Upper lobe of right lung (tissue), 1 donor: Measurements from ENCODE around the gene TMLHE. TPM values are rescaled to one million over a fixed set of nuclear protein-coding genes. Genes with fewer than 3 reads are reported as not detected.
"Not testable (repeated sequence)": the region's sequence is repeated elsewhere in the genome, so short reads cannot be mapped to it uniquely, and the experiment has no call there.

Source experiments
- ATAC-seq: fragments of 200-7000 bp; cut with Tn5 transposase; one replicate; pipeline ENCODE4 v1.9.1; 2020; ENCODE audit warnings: mild to moderate bottlenecking, moderate library complexity
- DNase-seq: peaks from one replicate; pipeline ENCODE4 v3.0.0-alpha.2; 2020
- H3K27ac ChIP-seq: fragments of 200-600 bp; one replicate; pipeline ENCODE4 v1.8.0; 2022
- H3K27me3 ChIP-seq: fragments of 200-600 bp; one replicate; pipeline ENCODE4 v1.8.0; 2022; ENCODE audit warnings: mild to moderate bottlenecking
- H3K36me3 ChIP-seq: fragments of 200-600 bp; one replicate; pipeline ENCODE4 v1.8.0; 2022
- H3K4me1 ChIP-seq: fragments of 200-600 bp; one replicate; pipeline ENCODE4 v1.8.0; 2022
- H3K4me3 ChIP-seq: fragments of 200-600 bp; one replicate; pipeline ENCODE4 v1.8.0; 2022; ENCODE audit warnings: mild to moderate bottlenecking
- H3K9me3 ChIP-seq: fragments of 200-600 bp; one replicate; pipeline ENCODE4 v1.8.0; 2022
- intact Hi-C: fragments of 100-400 bp; cut with DNase I; formaldehyde crosslinking; loops from one replicate; pipeline ENCODE4 v1.11.0; 2022
- total RNA-seq: library from RNA; stranded (reverse); fragmentation: NEBNext Ultra II Directional; extraction: Animal tissue kit (Norgen Biotek cat#: 25700); gene quantifications from one replicate; pipeline ENCODE4 v1.2.1, GENCODE V29; 2021
- TF ChIP-seq, protein P1 (sequence below): fragments of 200-600 bp; IDR thresholded peaks from one replicate; pipeline ENCODE4 v1.8.0; 2022; ENCODE audit warnings: antibody characterized with exemption
- donor health status: DM: no; HTN: yes; CAD: no; lungs with severe emphysema.

TMLHE gene
- total RNA-seq, 1 donor from 2014 or later, result 14.2 TPM

DNA sequence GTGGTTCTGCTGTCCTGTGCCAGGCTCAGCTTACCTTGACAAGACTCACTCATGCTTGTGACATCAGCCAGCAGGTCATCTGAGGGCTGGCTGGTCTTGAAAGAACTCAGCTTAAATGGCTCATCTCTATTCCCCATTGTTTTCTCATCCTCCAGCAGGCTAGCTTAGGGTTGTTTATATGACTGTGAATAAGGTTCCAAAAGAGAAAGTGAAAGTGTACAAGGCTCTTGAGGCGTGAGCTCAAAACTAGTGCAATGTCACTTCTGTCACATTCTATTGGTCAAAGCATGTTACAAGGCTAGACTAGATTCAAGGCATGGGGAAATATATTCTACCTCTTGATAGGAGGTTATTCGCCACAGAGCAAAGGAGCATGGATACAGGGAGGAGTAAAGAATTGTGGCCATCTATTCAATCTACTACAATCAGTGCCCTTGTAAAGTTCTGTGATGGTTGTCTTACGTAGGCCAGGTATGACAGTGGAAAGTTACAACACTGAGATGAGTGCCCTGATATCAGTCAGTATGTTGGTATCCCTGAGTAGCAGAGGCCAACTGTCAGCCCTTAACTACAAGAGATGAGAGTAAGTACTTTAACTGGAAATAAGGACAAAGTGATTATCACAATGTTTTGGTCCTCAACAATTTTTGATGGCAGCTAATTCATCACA is 19.8 kb upstream of the TMLHE start:
- ATAC-seq (peak; percentile 53), DNase-seq (no peak)
- intact Hi-C loops, result no loop called here
- H3K27ac ChIP-seq, result no peak overlapping the region
- H3K4me1 ChIP-seq, result no peaks in the 10 kb centered on the region
- TF ChIP-seq, protein P1, sequence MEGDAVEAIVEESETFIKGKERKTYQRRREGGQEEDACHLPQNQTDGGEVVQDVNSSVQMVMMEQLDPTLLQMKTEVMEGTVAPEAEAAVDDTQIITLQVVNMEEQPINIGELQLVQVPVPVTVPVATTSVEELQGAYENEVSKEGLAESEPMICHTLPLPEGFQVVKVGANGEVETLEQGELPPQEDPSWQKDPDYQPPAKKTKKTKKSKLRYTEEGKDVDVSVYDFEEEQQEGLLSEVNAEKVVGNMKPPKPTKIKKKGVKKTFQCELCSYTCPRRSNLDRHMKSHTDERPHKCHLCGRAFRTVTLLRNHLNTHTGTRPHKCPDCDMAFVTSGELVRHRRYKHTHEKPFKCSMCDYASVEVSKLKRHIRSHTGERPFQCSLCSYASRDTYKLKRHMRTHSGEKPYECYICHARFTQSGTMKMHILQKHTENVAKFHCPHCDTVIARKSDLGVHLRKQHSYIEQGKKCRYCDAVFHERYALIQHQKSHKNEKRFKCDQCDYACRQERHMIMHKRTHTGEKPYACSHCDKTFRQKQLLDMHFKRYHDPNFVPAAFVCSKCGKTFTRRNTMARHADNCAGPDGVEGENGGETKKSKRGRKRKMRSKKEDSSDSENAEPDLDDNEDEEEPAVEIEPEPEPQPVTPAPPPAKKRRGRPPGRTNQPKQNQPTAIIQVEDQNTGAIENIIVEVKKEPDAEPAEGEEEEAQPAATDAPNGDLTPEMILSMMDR, result no peak
- no peak overlapping the region for H3K4me3 ChIP-seq
- H3K9me3 ChIP-seq, result no peaks in the 10 kb centered on the region
- H3K36me3 ChIP-seq, result no peaks in the 10 kb centered on the region
- no peaks in the 10 kb centered on the region for H3K27me3 ChIP-seq

DNA sequence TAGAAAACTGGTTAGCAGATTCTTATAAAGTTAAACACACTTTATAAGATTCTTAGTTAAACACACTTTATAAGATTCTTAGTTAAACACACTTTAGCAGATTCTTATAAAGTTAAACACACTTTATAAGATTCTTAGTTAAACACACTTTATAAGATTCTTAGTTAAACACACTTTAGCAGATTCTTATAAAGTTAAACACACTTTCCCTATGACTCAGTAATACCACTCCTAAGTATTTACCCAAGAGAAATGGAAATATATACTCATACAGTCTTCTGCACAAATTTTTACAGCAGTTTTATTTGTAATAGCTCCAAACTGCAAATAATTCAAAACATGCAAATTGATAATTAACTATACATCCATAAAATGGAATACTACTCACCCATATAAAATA is 7.4 kb upstream of the TMLHE start:
- DNase-seq, H3K27ac ChIP-seq, H3K4me1 ChIP-seq, H3K4me3 ChIP-seq, intact Hi-C loops, H3K36me3 ChIP-seq, ATAC-seq, H3K9me3 ChIP-seq, H3K27me3 ChIP-seq: not testable (repeated sequence)

DNA sequence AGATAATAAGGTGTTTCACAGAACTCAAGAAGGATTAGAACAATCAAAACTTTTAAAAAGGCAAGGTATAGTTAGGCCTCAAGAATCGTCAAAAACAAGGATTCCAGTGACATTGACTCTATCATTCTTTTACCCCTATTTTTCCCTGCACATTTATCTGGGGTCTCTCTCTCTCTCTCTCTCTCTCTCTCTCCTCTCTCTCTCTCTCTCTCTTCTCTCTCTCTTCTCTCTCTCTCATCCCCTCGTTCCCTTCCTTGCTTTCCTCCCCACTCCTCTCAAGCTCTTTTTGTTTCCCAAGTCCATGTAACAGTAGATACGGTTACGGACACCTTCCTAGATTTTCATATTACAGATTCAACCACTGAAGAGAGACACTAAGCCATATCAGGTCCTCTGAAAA is 3.2 kb upstream of the TMLHE start:
- Histone ChIP-seq H3K9me3 (no peaks in the 10 kb centered on the region), H3K4me3 (no peak overlapping the region), H3K27me3 (no peaks in the 10 kb centered on the region), H3K27ac (no peak overlapping the region), H3K36me3 (no peaks in the 10 kb centered on the region), H3K4me1 (no peaks in the 10 kb centered on the region)
- ATAC-seq, result no peak
- no peak for DNase-seq
- intact Hi-C loops, result no loop called here
- TF ChIP-seq, protein P1, result no peak

DNA sequence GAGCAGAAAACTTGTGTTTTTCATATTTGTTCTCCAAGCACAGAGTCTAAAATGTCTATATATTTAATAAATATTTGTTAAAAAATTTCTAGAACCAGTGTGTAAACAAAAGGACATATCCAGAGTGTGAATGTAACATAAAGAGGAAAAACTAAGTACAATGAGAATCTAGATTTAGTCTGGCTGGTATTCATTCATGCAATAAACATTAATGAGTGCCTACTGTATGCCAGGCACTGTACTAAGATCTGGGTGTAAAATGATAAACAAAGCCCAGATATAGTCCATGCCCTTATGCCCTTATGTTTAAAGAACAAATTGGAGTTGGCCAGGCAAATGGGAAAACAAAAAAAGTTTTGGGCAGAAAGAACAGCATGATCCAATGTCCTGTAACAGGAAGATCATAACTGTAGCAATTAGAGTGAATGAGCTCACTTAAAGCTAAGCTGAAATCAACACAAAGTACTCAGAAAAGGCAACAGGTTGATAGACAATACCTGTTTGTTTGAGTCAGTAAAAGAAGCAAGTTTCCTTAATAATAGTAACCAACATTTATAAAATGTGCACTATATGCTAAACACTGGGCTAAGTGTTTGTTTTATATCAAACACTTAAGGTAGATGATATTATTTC is 1.3 kb upstream of the TMLHE start:
- DNase-seq (no peak), ATAC-seq (no peak)
- intact Hi-C loops, result no loop called here
- Histone ChIP-seq H3K36me3 (no peaks in the 10 kb centered on the region), H3K27me3 (no peaks in the 10 kb centered on the region), H3K9me3 (no peaks in the 10 kb centered on the region), H3K4me1 (no peaks in the 10 kb centered on the region), H3K27ac (no peak overlapping the region), H3K4me3 (no peak overlapping the region)
- TF ChIP-seq, protein P1, result no peak

DNA sequence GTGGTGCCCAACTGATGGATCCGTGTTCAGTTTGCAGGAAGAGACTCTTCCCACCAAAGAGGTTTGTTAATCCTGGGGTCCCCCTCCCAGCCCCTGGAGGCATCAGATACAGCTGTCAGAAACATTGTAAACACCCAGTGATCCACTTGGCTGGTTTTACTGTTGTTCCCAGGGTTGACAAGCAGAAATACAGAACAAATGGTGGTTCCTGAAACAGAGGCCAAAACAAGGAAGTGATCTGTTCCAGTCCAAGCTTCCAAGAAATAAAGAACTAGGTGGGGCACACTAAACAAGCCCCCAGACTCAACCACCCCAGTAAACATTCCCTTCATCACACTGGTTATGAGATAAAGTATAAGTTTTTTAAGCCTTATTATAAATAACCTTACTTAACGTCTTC is 1.4 kb downstream of the TMLHE start:
- H3K4me3 ChIP-seq, result peak overlapping the region; percentile 62
- ATAC-seq (peak; percentile 58), DNase-seq (no peak)
- H3K4me1 ChIP-seq, result no peaks in the 10 kb centered on the region
- H3K27me3 ChIP-seq, result no peaks in the 10 kb centered on the region
- H3K9me3 ChIP-seq, result no peaks in the 10 kb centered on the region
- intact Hi-C loops, result no loop called here
- H3K27ac ChIP-seq, result peak overlapping the region; percentile 90
- TF ChIP-seq, protein P1, result no peak
- H3K36me3 ChIP-seq, result no peaks in the 10 kb centered on the region

DNA sequence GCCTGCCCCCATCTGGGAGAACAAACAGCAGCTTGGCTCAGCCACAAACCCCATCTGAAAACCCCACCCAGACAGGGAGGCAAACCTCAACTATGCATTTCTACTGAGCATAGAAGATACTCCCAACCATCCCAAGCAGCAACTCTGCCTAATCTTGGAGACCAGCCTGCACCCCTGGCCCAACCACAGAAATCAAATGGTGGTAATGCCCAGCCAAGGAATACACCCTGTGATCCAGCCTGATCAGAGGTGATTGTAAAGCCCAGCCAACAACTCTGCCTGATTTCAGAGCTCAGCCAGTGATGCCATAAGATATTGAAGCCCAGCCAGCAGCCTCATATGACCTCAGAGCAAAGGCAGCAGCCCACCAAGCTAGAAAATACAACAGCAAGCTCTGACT is 19.8 kb downstream of the TMLHE start:
- Histone ChIP-seq H3K9me3 (peaks cover 5% of the 10 kb centered on the region), H3K27me3 (no peaks in the 10 kb centered on the region), H3K36me3 (no peaks in the 10 kb centered on the region), H3K27ac (no peak overlapping the region), H3K4me3 (no peak overlapping the region), H3K4me1 (no peaks in the 10 kb centered on the region)
- ATAC-seq (no peak), DNase-seq (no peak)
- intact Hi-C loops, result no loop called here
- TF ChIP-seq, protein P1, result no peak
